GM21723 (cell line): Measurements from ENCODE around the gene CD81.

Source experiments
- ATAC-seq: cut with Tn5 transposase; IDR thresholded peaks from one replicate; pipeline ENCODE4 v1.9.1; 2021; ENCODE audit warnings: mild to moderate bottlenecking, moderate library complexity; ENCODE audit not compliant: unreplicated experiment

Gene CD81

DNA sequence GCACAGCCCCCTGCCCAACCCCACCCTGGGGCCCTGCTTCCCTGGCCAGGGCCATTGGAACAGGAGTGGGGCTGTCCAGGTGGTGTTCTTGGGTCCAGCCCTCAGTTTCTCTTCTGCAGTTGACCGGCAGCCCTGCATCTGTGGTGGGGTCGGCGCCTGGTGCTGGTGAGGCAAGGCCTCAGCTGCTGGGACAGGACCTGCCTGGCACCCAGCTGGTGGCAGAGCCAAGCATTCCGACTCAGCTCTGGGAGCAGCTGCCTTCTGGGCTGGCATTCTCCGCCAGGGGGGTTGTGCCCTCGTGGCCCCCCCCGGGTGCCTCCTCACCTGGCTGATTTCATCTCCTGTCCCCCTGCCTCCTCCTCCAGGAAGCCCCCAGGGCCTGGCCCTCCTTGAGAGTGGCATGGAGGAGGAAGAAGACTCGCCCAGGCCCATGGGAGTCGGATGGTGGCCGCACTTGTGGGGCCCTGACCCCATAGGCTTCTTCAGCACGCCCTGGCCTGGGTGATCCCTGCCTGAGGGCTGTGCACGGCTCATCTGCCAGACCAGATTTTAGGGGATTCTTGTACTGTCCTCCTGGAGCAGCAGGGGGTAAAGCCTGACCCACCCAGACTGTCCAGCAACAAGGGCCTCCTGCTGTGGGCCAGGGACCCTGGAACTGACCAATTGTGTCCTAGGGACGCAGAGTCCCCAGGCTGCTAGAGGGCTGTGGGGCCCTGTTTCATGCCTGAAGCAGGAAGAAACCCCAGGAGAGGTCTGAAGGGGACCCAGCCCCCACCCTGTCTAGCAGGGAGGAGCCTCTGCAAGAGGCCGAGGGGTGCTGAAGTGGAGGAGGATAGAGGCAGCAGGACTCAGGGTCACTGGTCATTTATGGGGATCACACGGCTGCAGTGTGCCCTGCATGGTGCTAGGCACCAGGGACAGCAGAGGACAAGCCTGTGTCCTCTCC lies 11.6 kb downstream of the CD81 start:
- ATAC-seq, result no peak

- no peak for ATAC-seq
Observed at GRCh38 chr11:2389377-2390026, 12.4 kb downstream of the CD81 start.

- no peak for ATAC-seq
Observed at GRCh38 chr11:2390091-2390724, 13.1 kb downstream of the CD81 start.

GRCh38 chr11:2390725-2391151 lies 13.6 kb downstream of the CD81 start:
- no peak for ATAC-seq

DNA sequence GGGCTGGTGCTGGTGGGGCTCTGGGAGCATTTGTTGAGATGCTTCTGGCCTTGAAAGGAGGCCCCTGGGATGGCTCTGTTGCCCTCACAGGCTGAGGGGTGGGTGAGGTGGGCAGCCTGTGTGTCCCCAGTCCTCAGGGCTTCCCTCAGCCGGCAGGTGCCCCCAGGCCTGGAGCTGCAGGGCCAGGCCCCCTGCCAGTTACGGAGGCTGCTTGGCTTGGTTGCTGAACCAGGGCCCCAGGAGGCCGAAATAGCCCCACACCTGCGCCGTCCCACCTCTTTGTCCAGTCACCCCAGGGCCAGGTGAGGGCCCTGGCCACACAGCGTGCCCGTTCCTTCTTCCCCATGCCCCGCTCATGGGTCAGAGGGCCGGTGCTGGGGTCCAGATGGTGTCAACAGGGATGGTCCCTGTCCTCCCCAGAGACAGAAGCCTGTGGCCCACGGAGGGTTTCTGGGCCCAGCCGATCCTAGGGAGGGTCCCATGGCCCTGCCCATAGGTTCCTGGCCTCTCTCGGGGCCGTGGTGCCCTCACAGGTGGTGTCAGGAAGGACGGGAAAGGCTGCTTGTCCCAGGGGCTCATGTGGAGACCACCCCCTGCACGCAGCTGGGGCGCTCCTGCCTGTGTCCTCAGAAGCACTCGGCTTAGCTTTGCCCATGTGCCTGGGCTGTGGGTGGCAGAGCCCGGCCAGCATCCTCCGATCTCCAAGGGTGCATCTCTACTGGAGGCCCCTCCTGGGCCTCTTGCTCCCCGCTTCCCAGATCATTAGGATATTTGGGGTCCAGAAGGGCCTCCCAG lies 14.3 kb downstream of the CD81 start:
- ATAC-seq, result no peak

- ATAC-seq, result no peak
Observed at GRCh38 chr11:2392241-2392959, 15.3 kb downstream of the CD81 start.

DNA sequence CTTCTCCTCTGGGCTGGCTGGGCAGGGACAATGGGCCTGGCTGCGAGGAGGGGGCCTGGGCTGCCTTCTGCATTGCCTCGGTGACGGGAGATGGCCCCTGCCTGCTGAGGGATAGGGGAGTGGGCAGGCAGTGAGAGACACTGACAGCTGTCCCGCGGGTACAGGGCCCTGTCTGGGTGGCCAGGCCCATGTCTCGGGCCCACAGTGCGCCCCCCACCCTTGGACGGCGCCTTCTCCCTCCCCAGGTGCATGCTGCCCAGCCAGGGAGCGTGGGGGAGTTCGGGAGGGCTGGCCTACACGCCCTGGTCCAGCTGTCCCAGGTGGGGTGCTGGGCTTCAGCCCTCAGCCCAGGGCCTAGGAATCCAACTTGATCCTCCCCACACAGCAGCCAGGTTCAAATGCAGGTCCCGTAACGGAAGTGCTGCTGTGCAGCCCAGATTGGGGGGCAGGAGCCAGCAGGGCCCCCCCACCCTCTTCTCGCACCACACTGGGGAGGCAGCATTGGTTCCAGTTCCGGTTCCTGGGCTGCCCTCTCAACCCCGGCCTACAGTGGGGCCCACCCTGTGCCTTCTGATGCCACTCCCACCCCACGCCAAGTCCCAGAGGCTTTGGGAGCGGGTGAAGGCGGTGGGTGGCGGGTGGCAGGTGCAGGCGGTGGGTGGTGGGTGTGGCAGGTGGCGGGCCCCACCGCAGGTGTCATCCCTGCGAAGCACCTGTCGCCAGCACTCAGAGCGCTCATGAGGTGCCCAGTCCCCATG lies 16.2 kb downstream of the CD81 start:
- ATAC-seq, result no peak

DNA sequence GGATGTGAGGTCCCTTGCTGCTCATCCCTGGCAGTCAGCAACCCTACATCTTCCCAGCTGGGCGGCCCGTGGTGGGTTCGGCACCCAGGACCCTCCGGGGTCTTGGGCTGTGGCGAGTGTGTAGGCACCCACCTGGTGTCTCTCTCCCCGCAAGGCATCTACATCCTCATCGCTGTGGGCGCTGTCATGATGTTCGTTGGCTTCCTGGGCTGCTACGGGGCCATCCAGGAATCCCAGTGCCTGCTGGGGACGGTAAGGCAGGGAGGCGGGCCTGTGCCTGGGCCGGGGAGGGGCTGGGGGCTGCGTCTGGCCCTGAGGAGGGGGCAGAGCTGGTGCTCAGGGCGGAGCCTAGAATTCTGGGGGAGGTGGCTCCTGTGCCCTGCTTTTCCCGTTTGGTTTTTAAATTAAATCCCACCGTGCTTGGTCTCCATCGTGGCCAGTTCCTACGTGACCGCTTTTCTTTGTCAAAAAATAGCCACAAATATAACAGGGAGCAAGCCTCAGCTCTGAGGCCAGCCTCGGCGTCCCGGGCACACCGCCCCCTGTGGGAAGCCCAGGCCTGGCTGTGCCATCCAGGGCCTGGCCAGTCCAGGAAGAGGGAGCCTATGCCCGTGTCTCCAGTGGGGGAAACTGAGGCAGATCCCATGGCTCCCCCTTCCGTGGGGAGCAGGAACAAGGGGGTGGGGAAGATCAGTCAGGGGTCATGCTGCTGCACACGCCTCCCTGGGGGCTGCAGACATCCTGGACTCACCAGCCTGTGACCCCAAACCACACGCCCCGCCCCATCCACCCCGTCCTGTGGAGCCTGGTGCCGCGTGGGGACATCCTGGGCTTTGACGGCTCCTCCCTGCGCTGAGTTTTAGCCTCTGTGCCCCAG lies 17.1 kb downstream of the CD81 start:
- no peak for ATAC-seq

DNA sequence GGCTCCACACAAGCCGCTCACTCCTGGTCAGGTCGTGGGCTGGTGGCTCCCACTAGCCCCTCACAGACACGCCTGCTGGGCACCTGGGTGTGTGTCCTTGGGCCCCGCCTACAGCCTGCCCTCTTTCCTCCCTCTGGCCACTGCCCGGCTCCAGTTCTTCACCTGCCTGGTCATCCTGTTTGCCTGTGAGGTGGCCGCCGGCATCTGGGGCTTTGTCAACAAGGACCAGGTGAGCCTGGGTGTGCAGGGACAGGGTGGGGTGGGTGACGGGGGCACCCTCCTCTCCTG lies 17.7 kb downstream of the CD81 start:
- no peak for ATAC-seq

- ATAC-seq, result no peak
Observed at GRCh38 chr11:2395211-2395730, 18.2 kb downstream of the CD81 start.

DNA sequence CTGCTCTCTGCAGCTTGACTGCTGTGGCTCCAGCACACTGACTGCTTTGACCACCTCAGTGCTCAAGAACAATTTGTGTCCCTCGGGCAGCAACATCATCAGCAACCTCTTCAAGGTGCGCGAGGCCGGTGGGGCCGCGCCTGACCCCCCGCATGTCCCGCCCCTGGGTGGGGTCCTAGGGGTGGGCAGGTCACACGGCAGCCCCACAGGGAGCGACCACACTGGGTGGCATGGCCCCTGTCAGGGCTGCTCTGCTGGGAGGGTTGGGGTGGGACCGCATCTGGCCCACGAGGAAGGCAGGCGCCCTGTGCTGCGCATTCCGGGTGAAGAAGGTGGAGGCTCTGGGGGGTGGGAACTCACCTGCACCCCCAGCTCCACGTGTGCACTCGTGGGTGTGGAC lies 18.7 kb downstream of the CD81 start:
- no peak for ATAC-seq

- ATAC-seq, result no peak
Observed at GRCh38 chr11:2396471-2396870, 19.4 kb downstream of the CD81 start.

- no peak for ATAC-seq
Observed at GRCh38 chr11:2397005-2397404, 19.9 kb downstream of the CD81 start.

DNA sequence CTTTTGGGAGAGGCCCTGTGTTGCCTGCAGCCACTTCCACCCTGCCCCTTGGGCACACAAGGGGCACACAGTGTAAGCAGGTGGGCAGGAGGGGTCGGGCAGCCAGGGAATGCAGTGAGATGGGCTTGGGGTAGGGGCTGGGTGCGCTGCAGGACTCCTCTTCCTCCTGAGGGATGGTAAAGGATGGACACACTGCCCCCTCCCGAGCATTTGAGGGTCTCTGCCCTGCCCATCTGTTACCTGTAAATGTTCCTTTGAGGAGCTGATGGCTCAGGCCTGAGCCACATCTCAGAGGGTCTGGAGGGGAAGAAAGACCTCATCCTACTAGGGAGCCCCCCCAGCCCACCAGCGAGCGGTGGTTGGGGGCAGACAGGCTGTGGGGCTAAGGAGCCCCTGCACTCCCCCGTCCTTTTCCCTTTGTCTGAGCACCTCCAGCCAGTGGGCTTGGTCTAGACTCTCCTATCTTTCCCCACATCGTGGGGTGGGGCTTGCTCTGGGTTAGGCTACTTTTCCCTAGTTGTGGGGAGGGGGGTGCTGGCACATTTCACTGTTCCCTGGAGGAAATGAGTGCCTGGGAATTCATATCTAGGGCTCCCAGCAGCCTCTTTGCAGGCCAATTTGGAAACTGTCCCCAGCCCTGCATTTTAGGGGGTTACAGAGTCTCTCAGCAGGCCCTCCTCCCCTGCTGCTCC lies 21.7 kb downstream of the CD81 start:
- no peak for ATAC-seq

GRCh38 chr11:2399488-2400068 lies 22.5 kb downstream of the CD81 start:
- ATAC-seq, result peak; percentile 3

DNA sequence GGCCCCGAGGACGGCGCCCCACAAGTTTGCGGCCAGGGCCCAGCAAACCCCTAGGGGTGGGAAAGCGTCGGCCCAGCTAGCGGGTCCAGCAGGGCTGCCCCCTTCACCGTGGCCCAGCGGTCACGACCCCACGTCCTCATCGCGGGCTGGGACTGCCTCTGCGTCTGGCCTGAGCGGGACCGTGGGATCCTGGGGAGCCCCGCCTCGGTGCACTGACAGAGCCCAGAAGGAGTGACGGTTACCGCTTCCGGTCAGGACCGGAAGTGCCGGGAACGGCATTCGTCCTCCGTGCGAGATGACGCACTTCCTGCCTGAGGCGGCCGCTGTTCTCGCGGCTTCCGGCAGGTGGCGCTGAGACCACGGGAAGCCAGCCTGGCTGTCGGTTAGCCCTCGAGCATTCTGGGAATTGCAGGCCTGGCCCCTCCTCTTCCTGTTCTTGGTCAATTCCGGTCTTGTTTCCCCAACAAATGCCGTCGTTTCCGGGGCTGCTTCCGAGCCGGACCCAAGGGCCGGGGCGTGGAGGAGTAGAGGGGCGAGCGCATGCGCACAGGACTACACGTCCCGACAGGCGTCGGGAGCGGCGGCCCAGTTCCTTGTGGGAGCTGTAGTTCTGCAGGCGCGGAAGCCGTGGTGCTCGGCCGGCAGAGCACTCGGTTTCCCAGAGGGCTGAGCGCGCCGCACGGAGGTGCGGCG lies 23.1 kb downstream of the CD81 start, which contains the start of gene TSSC4:
TSS of gene TSSC4 (plus strand) at position 682 of the 693 bp plus-strand sequence. CDS start 1,884 bp downstream, outside the sequence.
- peak; percentile 79 for ATAC-seq
